Hepatocyte (in vitro differentiated cells): Measurements from ENCODE around the gene LCN15. TPM values are rescaled to one million over a fixed set of nuclear protein-coding genes. Genes with fewer than 3 reads are reported as not detected.

Source experiments
- DNase-seq: peaks from one replicate; pipeline ENCODE4 v3.0.0-alpha.2; 2016; ENCODE audit warnings: low spot score
- H2AFZ ChIP-seq: fragments of 200-600 bp; sonication (generic); 2 replicates; pipeline ENCODE4 v1.6.0; 2016; ENCODE audit warnings: antibody characterized with exemption, mild to moderate bottlenecking
- H3K27ac ChIP-seq: fragments of 200-600 bp; sonication (generic); 2 replicates; pipeline ENCODE4 v1.5.1; 2016; ENCODE audit warnings: mild to moderate bottlenecking
- H3K27me3 ChIP-seq: fragments of 200-600 bp; sonication (generic); 2 replicates; pipeline ENCODE4 v1.6.1; 2016
- H3K36me3 ChIP-seq: fragments of 200-600 bp; sonication (generic); replicated peaks from 2 replicates; pipeline ENCODE4 v1.5.1; 2016; ENCODE audit warnings: low read depth; ENCODE audit not compliant: insufficient read depth
- H3K4me1 ChIP-seq: fragments of 200-600 bp; sonication (generic); 2 replicates; pipeline ENCODE4 v1.5.1; 2016; ENCODE audit warnings: mild to moderate bottlenecking, moderate library complexity; ENCODE audit not compliant: insufficient read depth
- H3K4me2 ChIP-seq: fragments of 200-600 bp; sonication (generic); 2 replicates; pipeline ENCODE4 v1.6.0; 2016
- H3K4me3 ChIP-seq: fragments of 200-600 bp; sonication (generic); 2 replicates; pipeline ENCODE4 v1.5.1; 2016; ENCODE audit warnings: mild to moderate bottlenecking
- H3K79me2 ChIP-seq: fragments of 200-600 bp; sonication (generic); 2 replicates; pipeline ENCODE4 v1.6.0; 2017; ENCODE audit warnings: mild to moderate bottlenecking
- H3K9me2 ChIP-seq: fragments of 200-600 bp; sonication (generic); replicated peaks from 2 replicates; pipeline ENCODE4 v1.6.0; 2017; ENCODE audit warnings: mild to moderate bottlenecking; ENCODE audit not compliant: insufficient read depth
- H3K9me3 ChIP-seq: fragments of 200-600 bp; sonication (generic); 2 replicates; pipeline ENCODE4 v1.5.1; 2016; ENCODE audit warnings: low read depth, mild to moderate bottlenecking
- H4K20me1 ChIP-seq: fragments of 200-600 bp; sonication (generic); 2 replicates; pipeline ENCODE4 v1.6.0; 2016; ENCODE audit warnings: mild to moderate bottlenecking; ENCODE audit not compliant: insufficient read depth, poor library complexity, severe bottlenecking
- CTCF ChIP-seq: fragments of 200-600 bp; sonication (generic); IDR thresholded peaks from 2 replicates; pipeline ENCODE4 v1.5.1; 2016; ENCODE audit warnings: antibody characterized with exemption, mild to moderate bottlenecking; ENCODE audit not compliant: poor library complexity
- EZH2 ChIP-seq: fragments of 200-600 bp; sonication (generic); IDR thresholded peaks from 2 replicates; pipeline ENCODE4 v1.6.1; 2016; ENCODE audit warnings: antibody characterized with exemption, mild to moderate bottlenecking, borderline replicate concordance
- EZH2phosphoT487 ChIP-seq: fragments of 200-600 bp; sonication (generic); IDR thresholded peaks from one replicate; pipeline ENCODE4 v1.6.1; 2018; ENCODE audit warnings: antibody characterized with exemption, mild to moderate bottlenecking, low read depth, moderate library complexity; ENCODE audit not compliant: unreplicated experiment, severe bottlenecking
- WGBS: methylation state at CpG from one replicate; pipeline ENCODE4 v1.1.6; 2016; ENCODE audit warnings: low lambda C conversion rate; ENCODE audit errors: missing lambda C conversion rate; 5-methylcytosine and 5-hydroxymethylcytosine counted together
- polyA plus RNA-seq: library from polyadenylated mRNA; unstranded; fragments of >200 nt; fragmentation: Nextera tagmentation; extraction: Ambion mirVana; gene quantifications from 2 replicates; pipeline ENCODE4 v1.2.1, GENCODE V29; 2016
- total RNA-seq: library from RNA; depleted of rRNA; stranded (reverse); fragments of >200 nt; gene quantifications from 2 replicates; pipeline ENCODE4 v1.2.3, GENCODE V29; 2014

The LCN15 gene
- total and polyA plus RNA-seq, 2 experiments from 2014 or later, result 1.4 to 1.5 TPM

GRCh38 chr9:136774416-136775045 is 10.2 kb upstream of the LCN15 start:
- DNase-seq, result no peak
- 79% methylated on average over 12 of the region's 12 CpGs for WGBS
- no peaks in the 10 kb centered on the region for H3K9me3 ChIP-seq

GRCh38 chr9:136773386-136774044 is 9.2 kb upstream of the LCN15 start:
- Histone ChIP-seq H3K36me3 (no peaks in the 10 kb centered on the region), H3K9me3 (no peaks in the 10 kb centered on the region), H2AFZ (no peak overlapping the region), H3K4me3 (no peak overlapping the region), H3K4me1 (peaks cover 16% of the 10 kb centered on the region), H3K27me3 (no peaks in the 10 kb centered on the region), H3K4me2 (no peak overlapping the region), H3K79me2 (no peaks in the 10 kb centered on the region), H3K27ac (no peak overlapping the region), H3K9me2 (no peaks in the 10 kb centered on the region), H4K20me1 (no peaks in the 10 kb centered on the region)
- WGBS, result 86% methylated on average over 7 of the region's 7 CpGs
- DNase-seq, result no peak
- TF ChIP-seq EZH2phosphoT487 (no peak), CTCF (no peak), EZH2 (no peak)

More at GRCh38 chr9:136774416-136775045, 10.2 kb upstream of the LCN15 start:
- Histone ChIP-seq H4K20me1 (no peaks in the 10 kb centered on the region), H3K4me1 (peaks cover 16% of the 10 kb centered on the region), H3K79me2 (no peaks in the 10 kb centered on the region), H3K4me2 (no peak overlapping the region), H3K36me3 (no peaks in the 10 kb centered on the region), H2AFZ (no peak overlapping the region), H3K27ac (no peak overlapping the region), H3K9me2 (no peaks in the 10 kb centered on the region), H3K27me3 (no peaks in the 10 kb centered on the region), H3K4me3 (no peak overlapping the region)
- no peak for TF ChIP-seq CTCF

GRCh38 chr9:136771907-136772415 is 7.6 kb upstream of the LCN15 start:
- no peak for DNase-seq

More at GRCh38 chr9:136771907-136772415, 7.6 kb upstream of the LCN15 start:
- no peaks in the 10 kb centered on the region for H3K9me3 ChIP-seq
- no peak overlapping the region for H3K4me3 ChIP-seq
- no peaks in the 10 kb centered on the region for H3K36me3 ChIP-seq
- no peaks in the 10 kb centered on the region for H4K20me1 ChIP-seq
- no peak overlapping the region for H3K4me2 ChIP-seq
- TF ChIP-seq EZH2phosphoT487 (no peak), CTCF (no peak), EZH2 (no peak)
- H3K4me1 ChIP-seq, result peaks cover 5% of the 10 kb centered on the region
- WGBS, result 82% methylated on average over 3 of the region's 3 CpGs
- H3K27ac ChIP-seq, result no peak overlapping the region
- H3K9me2 ChIP-seq, result no peaks in the 10 kb centered on the region
- H2AFZ ChIP-seq, result no peak overlapping the region
- H3K27me3 ChIP-seq, result no peaks in the 10 kb centered on the region
- H3K79me2 ChIP-seq, result no peaks in the 10 kb centered on the region
